ENCODE measurements around the gene KIF26B.
"Not testable (repeated sequence)": the region's sequence is repeated elsewhere in the genome, so short reads cannot be mapped to it uniquely, and the experiment has no call there.

KIF26B gene

GRCh38 chr1:245356891-245357585 is 202.3 kb downstream of the KIF26B start:
- FAIRE-seq (no peak), DNase-seq (ENCODE audit: insufficient read length, low spot score) (no peak)
- TF ChIP-seq SPI1 (IDR thresholded peaks at IDR 0.05; ENCODE audit: low read depth, low read length) (no peak), POLR2A (IDR thresholded peaks at IDR 0.05; ENCODE audit: low read depth, low read length) (no peak), POLR2AphosphoS5 (IDR thresholded peaks at IDR 0.05; ENCODE audit: low read depth, low read length) (no peak), POU2F2 (IDR thresholded peaks at IDR 0.05; ENCODE audit: low read depth, low read length) (no peak), TAF1 (IDR thresholded peaks at IDR 0.05; ENCODE audit: low read depth, low read length) (no peak), PAX5 (IDR thresholded peaks at IDR 0.05; ENCODE audit: insufficient read depth, low read length, severe bottlenecking) (no peak)

GRCh38 chr1:245359101-245359680 is 204.4 kb downstream of the KIF26B start:
- not testable (repeated sequence) for FAIRE-seq; DNase-seq (ENCODE audit: insufficient read length, low spot score)

- no peak for TF ChIP-seq SPI1 (IDR thresholded peaks at IDR 0.05; ENCODE audit: low read depth, low read length)
- TF ChIP-seq POU2F2 (IDR thresholded peaks at IDR 0.05; ENCODE audit: low read depth, low read length): no peak
- TF ChIP-seq POLR2A (IDR thresholded peaks at IDR 0.05; ENCODE audit: low read depth, low read length): no peak
- no peak for TF ChIP-seq POLR2AphosphoS5 (IDR thresholded peaks at IDR 0.05; ENCODE audit: low read depth, low read length)
- TF ChIP-seq PAX5 (IDR thresholded peaks at IDR 0.05; ENCODE audit: insufficient read depth, low read length, severe bottlenecking): no peak
- no peak for TF ChIP-seq TAF1 (IDR thresholded peaks at IDR 0.05; ENCODE audit: low read depth, low read length)
- FAIRE-seq (no peak), DNase-seq (ENCODE audit: insufficient read length, low spot score) (no peak)
Measured at GRCh38 chr1:245361065-245361464, 206.3 kb downstream of the KIF26B start.

- TF ChIP-seq TAF1 (IDR thresholded peaks at IDR 0.05; ENCODE audit: low read depth, low read length) (no peak), SPI1 (IDR thresholded peaks at IDR 0.05; ENCODE audit: low read depth, low read length) (no peak), POLR2AphosphoS5 (IDR thresholded peaks at IDR 0.05; ENCODE audit: low read depth, low read length) (no peak), POLR2A (IDR thresholded peaks at IDR 0.05; ENCODE audit: low read depth, low read length) (no peak), POU2F2 (IDR thresholded peaks at IDR 0.05; ENCODE audit: low read depth, low read length) (no peak), PAX5 (IDR thresholded peaks at IDR 0.05; ENCODE audit: insufficient read depth, low read length, severe bottlenecking) (no peak)
- DNase-seq (ENCODE audit: insufficient read length, low spot score) (no peak), FAIRE-seq (no peak)
Measured at GRCh38 chr1:245361951-245362350, 207.2 kb downstream of the KIF26B start.

GRCh38 chr1:245363461-245364200 is 208.8 kb downstream of the KIF26B start:
- DNase-seq (ENCODE audit: insufficient read length, low spot score) (no peak), FAIRE-seq (no peak)
- TF ChIP-seq PAX5 (IDR thresholded peaks at IDR 0.05; ENCODE audit: insufficient read depth, low read length, severe bottlenecking) (no peak), SPI1 (IDR thresholded peaks at IDR 0.05; ENCODE audit: low read depth, low read length) (no peak), POLR2A (IDR thresholded peaks at IDR 0.05; ENCODE audit: low read depth, low read length) (no peak), TAF1 (IDR thresholded peaks at IDR 0.05; ENCODE audit: low read depth, low read length) (no peak), POU2F2 (IDR thresholded peaks at IDR 0.05; ENCODE audit: low read depth, low read length) (no peak), POLR2AphosphoS5 (IDR thresholded peaks at IDR 0.05; ENCODE audit: low read depth, low read length) (no peak)

- TF ChIP-seq POU2F2 (IDR thresholded peaks at IDR 0.05; ENCODE audit: low read depth, low read length): no peak
- no peak for TF ChIP-seq POLR2A (IDR thresholded peaks at IDR 0.05; ENCODE audit: low read depth, low read length)
- TF ChIP-seq PAX5 (IDR thresholded peaks at IDR 0.05; ENCODE audit: insufficient read depth, low read length, severe bottlenecking): no peak
- TF ChIP-seq POLR2AphosphoS5 (IDR thresholded peaks at IDR 0.05; ENCODE audit: low read depth, low read length): no peak
- peak; percentile 37; the same call in 1 of the 2 replicates for TF ChIP-seq SPI1 (IDR thresholded peaks at IDR 0.05; ENCODE audit: low read depth, low read length)
- no peak for TF ChIP-seq TAF1 (IDR thresholded peaks at IDR 0.05; ENCODE audit: low read depth, low read length)
- DNase-seq (ENCODE audit: insufficient read length, low spot score) (no peak), FAIRE-seq (no peak)
Measured at GRCh38 chr1:245365095-245366020, 210.6 kb downstream of the KIF26B start.

GRCh38 chr1:245366886-245367285 is 212.1 kb downstream of the KIF26B start:
- no peak for TF ChIP-seq PAX5 (IDR thresholded peaks at IDR 0.05; ENCODE audit: insufficient read depth, low read length, severe bottlenecking)
- TF ChIP-seq POU2F2 (IDR thresholded peaks at IDR 0.05; ENCODE audit: low read depth, low read length): no peak
- no peak for TF ChIP-seq POLR2AphosphoS5 (IDR thresholded peaks at IDR 0.05; ENCODE audit: low read depth, low read length)
- no peak for TF ChIP-seq SPI1 (IDR thresholded peaks at IDR 0.05; ENCODE audit: low read depth, low read length)
- no peak for TF ChIP-seq POLR2A (IDR thresholded peaks at IDR 0.05; ENCODE audit: low read depth, low read length)
- no peak for TF ChIP-seq TAF1 (IDR thresholded peaks at IDR 0.05; ENCODE audit: low read depth, low read length)
- DNase-seq (ENCODE audit: insufficient read length, low spot score) (no peak), FAIRE-seq (no peak)

- DNase-seq (ENCODE audit: insufficient read length, low spot score) (no peak), FAIRE-seq (no peak)
Measured at GRCh38 chr1:245370175-245370825, 215.5 kb downstream of the KIF26B start.

More at GRCh38 chr1:245370175-245370825, 215.5 kb downstream of the KIF26B start:
- no peak for TF ChIP-seq POLR2AphosphoS5 (IDR thresholded peaks at IDR 0.05; ENCODE audit: low read depth, low read length)
- TF ChIP-seq POLR2A (IDR thresholded peaks at IDR 0.05; ENCODE audit: low read depth, low read length): no peak
- TF ChIP-seq POU2F2 (IDR thresholded peaks at IDR 0.05; ENCODE audit: low read depth, low read length): no peak
- TF ChIP-seq TAF1 (IDR thresholded peaks at IDR 0.05; ENCODE audit: low read depth, low read length): no peak
- TF ChIP-seq PAX5 (IDR thresholded peaks at IDR 0.05; ENCODE audit: insufficient read depth, low read length, severe bottlenecking): no peak
- no peak for TF ChIP-seq SPI1 (IDR thresholded peaks at IDR 0.05; ENCODE audit: low read depth, low read length)
